Panc1 (cell line): ENCODE results near the gene CROCC2. TPM values are rescaled to one million over a fixed set of nuclear protein-coding genes. Genes with fewer than 3 reads are reported as not detected.

Source experiments
- ATAC-seq: fragments of 200-7000 bp; cut with Tn5 transposase; 2 replicates; pipeline ENCODE4 v1.9.1; 2020; ENCODE audit warnings: mild to moderate bottlenecking, moderate library complexity
- BruUV-seq: library from RNA; stranded (reverse); fragments of 400-500 nt; replicated peaks from 2 replicates; lab custom pipeline; 2021; lab: Mats Ljungman, UMichigan
- CTCF ChIA-PET: fragments of 300-600 bp; sonication (Branson Sonifier 250); formaldehyde crosslinking; loops from one replicate; lab custom pipeline; 2022; ENCODE audit warnings: antibody characterized with exemption; lab: Charles Lee
- POLR2A ChIA-PET: fragments of 300-600 bp; sonication (Branson Sonifier 250); formaldehyde crosslinking; loops from one replicate; lab custom pipeline; 2022; ENCODE audit warnings: antibody characterized with exemption; lab: Charles Lee
- DNase-seq: peaks from one replicate; pipeline ENCODE4 v3.0.0-alpha.2; 2010; ENCODE audit warnings: low read depth, low spot score
- H3K27ac ChIP-seq: 2 replicates; pipeline ENCODE4 v1.5.1; 2011; ENCODE audit warnings: mild to moderate bottlenecking, low read length, inconsistent platforms
- H3K27me3 ChIP-seq: fragments of 200-500 bp; sonication (Bioruptor generic); 2 replicates; pipeline ENCODE4 v1.6.0; 2014; ENCODE audit warnings: low read length, inconsistent platforms; ENCODE audit not compliant: control insufficient read depth, insufficient read depth
- H3K36me3 ChIP-seq: fragments of 200-500 bp; sonication (Bioruptor generic); 2 replicates; pipeline ENCODE4 v1.5.1; 2014; ENCODE audit warnings: inconsistent platforms, mild to moderate bottlenecking, low read length, moderate library complexity; ENCODE audit not compliant: control insufficient read depth, insufficient read depth
- H3K4me1 ChIP-seq: 2 replicates; pipeline ENCODE4 v1.5.1; 2011; ENCODE audit warnings: inconsistent platforms, mild to moderate bottlenecking, low read length, moderate library complexity; ENCODE audit not compliant: control insufficient read depth, insufficient read depth
- H3K4me3 ChIP-seq, 2 experiments: 2 replicates each; pipeline ENCODE4 v1.5.1; 2011 to 2012; ENCODE audit warnings: low read depth in 2 of 2, low read length in 2 of 2, mild to moderate bottlenecking in 2 of 2, inconsistent platforms in 1 of 2, moderate library complexity in 1 of 2
- H3K9me3 ChIP-seq: fragments of 200-500 bp; sonication (Bioruptor generic); 2 replicates; pipeline ENCODE4 v1.5.1; 2014; ENCODE audit warnings: low read depth, mild to moderate bottlenecking, inconsistent platforms, low read length, moderate library complexity; ENCODE audit not compliant: control insufficient read depth, insufficient read depth
- CTCF ChIP-seq: fragments of 450-650 bp; IDR thresholded peaks from 2 replicates; pipeline ENCODE4 v1.5.1; 2017; ENCODE audit warnings: mild to moderate bottlenecking
- POLR2AphosphoS5 ChIP-seq: IDR thresholded peaks from 2 replicates; pipeline ENCODE4 v1.6.1; 2012; ENCODE audit warnings: mild to moderate bottlenecking, low read depth, low read length, moderate library complexity
- REST ChIP-seq, 2 experiments: IDR thresholded peaks; 2 replicates each; pipeline ENCODE4 v1.6.1; 2011 to 2012; ENCODE audit warnings: low read depth in 2 of 2, control low read depth in 1 of 2, low read length in 1 of 2, mild to moderate bottlenecking in 1 of 2, moderate library complexity in 1 of 2; ENCODE audit not compliant: insufficient read depth in 1 of 2
- SIN3A ChIP-seq: IDR thresholded peaks from 2 replicates; pipeline ENCODE4 v1.6.1; 2012; ENCODE audit warnings: low read depth, mild to moderate bottlenecking, low read length, moderate library complexity, borderline replicate concordance; ENCODE audit not compliant: insufficient read depth
- TCF7L2 ChIP-seq: IDR thresholded peaks from 2 replicates; pipeline ENCODE4 v1.6.1; 2011; ENCODE audit warnings: mild to moderate bottlenecking, low read depth, low read length, inconsistent platforms
- in situ Hi-C: cut with HindIII; loops from 2 replicates; pipeline ENCODE4 v1.10.0; 2016; ENCODE audit warnings: low sequenced_read_pairs, low pct_unique_long_range_greater_than_20kb
- intact Hi-C: fragments of 100-400 bp; cut with micrococcal nuclease; formaldehyde crosslinking; loops from one replicate; pipeline ENCODE4 v1.10.0; 2022; ENCODE audit not compliant: unreplicated experiment
- total RNA-seq: library from RNA; stranded (reverse); gene quantifications from one replicate; pipeline ENCODE4 v1.2.1, GENCODE V29; 2021; ENCODE audit not compliant: unreplicated experiment

CROCC2 gene
- total RNA-seq, 1 experiment from 2014 or later = 0.23 TPM

- intact Hi-C loops = no loop called here
- Histone ChIP-seq H3K4me3 (no peak overlapping the region), H3K36me3 (no peaks in the 10 kb centered on the region), H3K27me3 (no peaks in the 10 kb centered on the region), H3K27ac (no peak overlapping the region), H3K4me1 (no peaks in the 10 kb centered on the region; the same call in 1 of the 2 replicates), H3K9me3 (peaks cover 15% of the 10 kb centered on the region)
- in situ Hi-C loops = no loop called here
- CTCF ChIA-PET = interaction anchor here (0.6 kb wide), 1 partner anchor 19 kb away, joined by 3 read pairs; no protein-coding TSS in a partner anchor
- no peak for DNase-seq
- ATAC-seq = no peak
- no TSS peak for BruUV-seq
- TF ChIP-seq POLR2AphosphoS5 (no peak), TCF7L2 (no peak), SIN3A (no peak), CTCF (no peak), REST (IDR thresholded peaks at IDR 0.05; ENCODE audit: insufficient read depth in 1 of 2, low read depth in 2 of 2, low read length in 1 of 2) (no peak)
- POLR2A ChIA-PET = no interaction called here
Measured at GRCh38 chr2:241029599-241030332, 123.6 kb downstream of the CROCC2 start.

- no peak for TF ChIP-seq POLR2AphosphoS5
- TF ChIP-seq REST (IDR thresholded peaks at IDR 0.05; ENCODE audit: insufficient read depth in 1 of 2, low read depth in 2 of 2, low read length in 1 of 2) = no peak
- TF ChIP-seq TCF7L2 = no peak
- no peak for TF ChIP-seq CTCF
- no peak for TF ChIP-seq SIN3A
- intact Hi-C loops (no loop called here), in situ Hi-C loops (no loop called here)
- Histone ChIP-seq H3K4me1 (no peaks in the 10 kb centered on the region; the same call in 1 of the 2 replicates), H3K4me3 (no peak overlapping the region), H3K36me3 (no peaks in the 10 kb centered on the region), H3K27me3 (no peaks in the 10 kb centered on the region), H3K9me3 (peaks cover 13% of the 10 kb centered on the region), H3K27ac (no peak overlapping the region)
- ATAC-seq (no peak), DNase-seq (no peak)
- ChIA-PET POLR2A (no interaction called here), CTCF (no interaction called here)
- BruUV-seq = no TSS peak
Measured at GRCh38 chr2:241030333-241030680, 124.2 kb downstream of the CROCC2 start.
